Epithelial cell of proximal tubule (primary cell): Measurements from ENCODE around the gene C6orf47. TPM values are rescaled to one million over a fixed set of nuclear protein-coding genes. Genes with fewer than 3 reads are reported as not detected.

Experiments used
- DNase-seq: peaks from one replicate; pipeline ENCODE4 v3.0.0-alpha.2; 2011; ENCODE audit warnings: low read depth
- H3K4me3 ChIP-seq: 2 replicates; pipeline ENCODE4 v1.5.1; 2011; ENCODE audit warnings: low read depth, mild to moderate bottlenecking, low read length
- CTCF ChIP-seq: conservative IDR thresholded peaks from 2 replicates; pipeline ENCODE4 v1.5.1; 2012; ENCODE audit warnings: low read depth, mild to moderate bottlenecking, low read length
- total RNA-seq: library from RNA; depleted of rRNA; stranded (reverse); fragments of >200 nt; gene quantifications from 2 replicates; pipeline ENCODE4 v1.2.3, GENCODE V29; 2015

C6orf47 gene
- total RNA-seq, 1 donor from 2014 or later, result 17.2 TPM

- no peak for TF ChIP-seq CTCF
- peak within 1 kb of the TSS; percentile 98 for H3K4me3 ChIP-seq
- peak; percentile 62 for DNase-seq
These were observed 4.4 kb upstream of the C6orf47 start, which contains the start of gene GPANK1 for GRCh38 chr6:31664790-31665500. Gene GPANK1 (minus strand): TSS chr6:31664997. CDS start chr6:31664478, 519 bp downstream.

GRCh38 chr6:31663961-31664789 is 3.6 kb upstream of the C6orf47 start:
- no peak for DNase-seq
- peak overlapping the region; percentile 98 for H3K4me3 ChIP-seq
- TF ChIP-seq CTCF, result no peak

- H3K4me3 ChIP-seq, result peak overlapping the region; percentile 98
- no peak for TF ChIP-seq CTCF
- DNase-seq, result no peak
These were observed 2.8 kb upstream of the C6orf47 start for GRCh38 chr6:31663126-31663960.

GRCh38 chr6:31662124-31662723 is 1.6 kb upstream of the C6orf47 start:
- no peak for TF ChIP-seq CTCF
- no peak overlapping the region for H3K4me3 ChIP-seq
- DNase-seq, result no peak

- no peak for DNase-seq
- peak overlapping the region; percentile 85 for H3K4me3 ChIP-seq
- TF ChIP-seq CTCF, result no peak
These were observed 915 bp upstream of the C6orf47 start for GRCh38 chr6:31661262-31662123.
